Endothelial cell of umbilical vein (primary cell): ENCODE data around the gene WDFY3. TPM values are rescaled to one million over a fixed set of nuclear protein-coding genes. Genes with fewer than 3 reads are reported as not detected.

Source experiments
- BruUV-seq: library from RNA; stranded (reverse); fragments of 400-500 nt; replicated peaks from 2 replicates; lab custom pipeline; 2021; lab: Mats Ljungman, UMichigan
- CTCF ChIA-PET: fragments of 300-600, 350-600 bp; sonication (Branson Sonifier 250); formaldehyde crosslinking; loops from one replicate; lab custom pipeline; 2021; ENCODE audit warnings: antibody characterized with exemption, inconsistent platforms; lab: Charles Lee
- POLR2A ChIA-PET: fragments of 300-600, 350-600 bp; sonication (Branson Sonifier 250); formaldehyde crosslinking; loops from one replicate; lab custom pipeline; 2021; ENCODE audit warnings: antibody characterized with exemption, inconsistent platforms; lab: Charles Lee
- DNase-seq: peaks from one replicate; pipeline ENCODE4 v3.0.0-alpha.2; 2011; ENCODE audit warnings: low read depth, low spot score
- FAIRE-seq: peaks from 2 replicates; lab custom pipeline; 2011; peaks lifted over from hg19 to GRCh38; lab: Jason Lieb, UNC
- H2AFZ ChIP-seq: 2 replicates; pipeline ENCODE4 v1.6.0; 2012; ENCODE audit warnings: low read depth, low read length, control low read depth, inconsistent platforms
- H3K27ac ChIP-seq: 2 replicates; pipeline ENCODE4 v1.5.1; 2011; ENCODE audit warnings: low read depth, mild to moderate bottlenecking, control low read depth, low read length, moderate library complexity; ENCODE audit not compliant: insufficient read depth
- H3K27me3 ChIP-seq, 2 experiments: 2 replicates each; pipeline versions ENCODE4 v1.6.0 to v1.6.1; 2011; ENCODE audit warnings: low read length in 2 of 2, mixed read lengths in 1 of 2; ENCODE audit not compliant: control insufficient read depth in 2 of 2, insufficient read depth in 2 of 2
- H3K36me3 ChIP-seq, 2 experiments: 2 replicates in 1 of 2; 3 replicates in 1 of 2; pipeline ENCODE4 v1.5.1; 2011; ENCODE audit warnings: low read length in 2 of 2, mild to moderate bottlenecking in 1 of 2, moderate library complexity in 1 of 2; ENCODE audit not compliant: control insufficient read depth in 2 of 2, insufficient read depth in 2 of 2; ENCODE audit errors: extremely low read depth in 1 of 2
- H3K4me1 ChIP-seq: 3 replicates; pipeline ENCODE4 v1.5.1; 2011; ENCODE audit warnings: mild to moderate bottlenecking, low read length; ENCODE audit not compliant: control insufficient read depth, insufficient read depth; ENCODE audit errors: extremely low read depth
- H3K4me2 ChIP-seq: 2 replicates; pipeline ENCODE4 v1.6.1; 2011; ENCODE audit warnings: low read length, control low read depth, mixed read lengths; ENCODE audit not compliant: insufficient read depth
- H3K4me3 ChIP-seq, 3 experiments: fragments of 200-600 bp in 1 of 3; sonication (generic), shearing (Covaris generic) in 1 of 3; replicated peaks in 1 of 3; 2 replicates each; pipeline ENCODE4 v1.5.1; 2011 to 2016; ENCODE audit warnings: control low read depth in 3 of 3, low read length in 3 of 3, mild to moderate bottlenecking in 2 of 3, inconsistent platforms in 1 of 3, low read depth in 1 of 3, moderate library complexity in 1 of 3; ENCODE audit not compliant: insufficient read depth in 1 of 3
- H3K79me2 ChIP-seq: 2 replicates; pipeline ENCODE4 v1.6.0; 2012; ENCODE audit warnings: low read length, inconsistent platforms; ENCODE audit not compliant: control insufficient read depth, insufficient read depth
- H3K9ac ChIP-seq: replicated peaks from 2 replicates; pipeline ENCODE3; 2011; ENCODE audit warnings: low read length, control low read depth; ENCODE audit not compliant: insufficient read depth; ENCODE audit errors: extremely low read depth
- H3K9me1 ChIP-seq: replicated peaks from 3 replicates; pipeline ENCODE4 v1.6.0; 2011; ENCODE audit warnings: mild to moderate bottlenecking, low read length; ENCODE audit not compliant: control insufficient read depth, insufficient read depth; ENCODE audit errors: extremely low read depth
- H3K9me3 ChIP-seq: replicated peaks from 2 replicates; pipeline ENCODE4 v1.5.1; 2012; ENCODE audit warnings: low read length, inconsistent platforms; ENCODE audit not compliant: control insufficient read depth, insufficient read depth
- H4K20me1 ChIP-seq: replicated peaks from 2 replicates; pipeline ENCODE3; 2011; ENCODE audit warnings: mild to moderate bottlenecking, low read length; ENCODE audit not compliant: control insufficient read depth, insufficient read depth; ENCODE audit errors: extremely low read depth
- CTCF ChIP-seq, 2 donors: IDR thresholded peaks; 1 replicate in 1 of 2; 2 replicates in 1 of 2; pipeline ENCODE4 v1.5.1; 2011; ENCODE audit warnings: low read length in 2 of 2, mild to moderate bottlenecking in 2 of 2, moderate library complexity in 2 of 2, control low read depth in 1 of 2, inconsistent platforms in 1 of 2, low read depth in 1 of 2; ENCODE audit not compliant: insufficient read depth in 1 of 2; ENCODE audit errors: extremely low read depth in 1 of 2
- EZH2 ChIP-seq: IDR thresholded peaks from 2 replicates; pipeline ENCODE4 v1.6.1; 2012; ENCODE audit warnings: borderline replicate concordance, low read depth, mild to moderate bottlenecking, moderate library complexity, low read length, inconsistent platforms; ENCODE audit not compliant: severe bottlenecking
- FOS ChIP-seq: IDR thresholded peaks from 2 replicates; pipeline ENCODE4 v1.6.1; 2011; ENCODE audit warnings: mild to moderate bottlenecking, low read length, moderate library complexity, borderline replicate concordance; ENCODE audit not compliant: insufficient read depth
- GATA2 ChIP-seq: IDR thresholded peaks from 2 replicates; pipeline ENCODE4 v1.7.0; 2011; ENCODE audit warnings: low read depth, mild to moderate bottlenecking, moderate library complexity, mixed read lengths, low read length; ENCODE audit not compliant: insufficient read length, insufficient read depth
- JUN ChIP-seq: IDR thresholded peaks from 2 replicates; pipeline ENCODE4 v1.6.1; 2011; ENCODE audit warnings: borderline replicate concordance, low read depth; ENCODE audit not compliant: insufficient read length, insufficient read depth
- MYC ChIP-seq: IDR thresholded peaks from one replicate; pipeline ENCODE4 v1.6.1; 2011; ENCODE audit warnings: mild to moderate bottlenecking, low read depth, low read length
- POLR2A ChIP-seq: IDR thresholded peaks from 2 replicates; pipeline ENCODE4 v1.6.1; 2012; ENCODE audit warnings: low read depth, mild to moderate bottlenecking, control low read depth, low read length
- POLR2AphosphoS5 ChIP-seq: IDR thresholded peaks from 2 replicates; pipeline ENCODE4 v1.6.1; 2012; ENCODE audit warnings: low read depth, mild to moderate bottlenecking, control low read depth, low read length, moderate library complexity; ENCODE audit not compliant: insufficient read depth
- dilution Hi-C: fragments of 300-500 bp; cut with MboI; formaldehyde crosslinking; loops from one replicate; pipeline ENCODE4 v1.15.0; 2019; ENCODE audit warnings: low sequenced_read_pairs; ENCODE audit not compliant: extremely low pct_ligation_motif_present
- intact Hi-C: fragments of 100-400 bp; cut with micrococcal nuclease; formaldehyde crosslinking; loops from one replicate; pipeline ENCODE4 v1.10.0; 2022
- polyA plus RNA-seq, 4 experiments: library from polyadenylated mRNA; depleted of rRNA in 3 of 4; stranded (reverse) in 3 of 4; unstranded in 1 of 4; fragments of >200 nt; gene quantifications; 2 replicates each; pipeline versions ENCODE4 v1.2.1 to v1.2.3, GENCODE V29; 2011 to 2012; ENCODE audit warnings: missing spikeins in 1 of 4
- total RNA-seq: library from RNA; stranded (reverse); gene quantifications from 2 replicates; pipeline ENCODE4 v1.2.3, GENCODE V29; 2021
- TF ChIP-seq, protein P1 (sequence below): IDR thresholded peaks from 2 replicates; pipeline ENCODE4 v1.6.1; 2011; ENCODE audit not compliant: insufficient read depth, insufficient read length

The WDFY3 gene
- total and polyA plus RNA-seq, 2 donors (not counting 3 experiments of a cell fraction or from before 2014, with no cell fraction given), result 37.0 to 113 TPM

GRCh38 chr4:84634961-84635360 lies 331.5 kb downstream of the WDFY3 start:
- H3K4me3 ChIP-seq, result no peak overlapping the region
- CTCF ChIA-PET, result interaction anchor here (1.2 kb wide), 1 partner anchor 12 kb away, joined by 5 read pairs; no protein-coding TSS in a partner anchor
- no peaks in the 10 kb centered on the region for H4K20me1 ChIP-seq
- H2AFZ ChIP-seq, result no peak overlapping the region
- FAIRE-seq, result no peak
- TF ChIP-seq GATA2 (no peak), CTCF (IDR thresholded peaks at IDR 0.05; ENCODE audit: extremely low read depth in 1 of 2, insufficient read depth in 1 of 2, low read depth in 1 of 2, low read length in 2 of 2) (no peak), FOS (no peak), MYC (no peak), POLR2AphosphoS5 (no peak), POLR2A (no peak), EZH2 (no peak), JUN (no peak)
- TF ChIP-seq, protein P1, sequence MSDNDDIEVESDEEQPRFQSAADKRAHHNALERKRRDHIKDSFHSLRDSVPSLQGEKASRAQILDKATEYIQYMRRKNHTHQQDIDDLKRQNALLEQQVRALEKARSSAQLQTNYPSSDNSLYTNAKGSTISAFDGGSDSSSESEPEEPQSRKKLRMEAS, result no peak
- no peak overlapping the region for H3K9ac ChIP-seq
- intact Hi-C loops, result no loop called here
- H3K9me1 ChIP-seq, result no peaks in the 10 kb centered on the region
- dilution Hi-C loops, result no loop called here
- no TSS peak for BruUV-seq
- no peak overlapping the region for H3K4me2 ChIP-seq
- no peaks in the 10 kb centered on the region for H3K9me3 ChIP-seq
- H3K27ac ChIP-seq, result no peak overlapping the region
- no peak for DNase-seq
- H3K27me3 ChIP-seq, result peaks cover 0 to 1% of the 10 kb centered on the region in 2 experiments
- POLR2A ChIA-PET, result no interaction called here
- no peaks in the 10 kb centered on the region for H3K4me1 ChIP-seq
- H3K36me3 ChIP-seq, result no peaks in the 10 kb centered on the region
- H3K79me2 ChIP-seq, result no peaks in the 10 kb centered on the region
